Hepatic stellate cell (primary cell): ENCODE data around the gene NPAS2.

Experiments
- DNase-seq: peaks from one replicate; pipeline ENCODE4 v3.0.0; 2011; ENCODE audit warnings: low spot score

NPAS2 gene, protein sequence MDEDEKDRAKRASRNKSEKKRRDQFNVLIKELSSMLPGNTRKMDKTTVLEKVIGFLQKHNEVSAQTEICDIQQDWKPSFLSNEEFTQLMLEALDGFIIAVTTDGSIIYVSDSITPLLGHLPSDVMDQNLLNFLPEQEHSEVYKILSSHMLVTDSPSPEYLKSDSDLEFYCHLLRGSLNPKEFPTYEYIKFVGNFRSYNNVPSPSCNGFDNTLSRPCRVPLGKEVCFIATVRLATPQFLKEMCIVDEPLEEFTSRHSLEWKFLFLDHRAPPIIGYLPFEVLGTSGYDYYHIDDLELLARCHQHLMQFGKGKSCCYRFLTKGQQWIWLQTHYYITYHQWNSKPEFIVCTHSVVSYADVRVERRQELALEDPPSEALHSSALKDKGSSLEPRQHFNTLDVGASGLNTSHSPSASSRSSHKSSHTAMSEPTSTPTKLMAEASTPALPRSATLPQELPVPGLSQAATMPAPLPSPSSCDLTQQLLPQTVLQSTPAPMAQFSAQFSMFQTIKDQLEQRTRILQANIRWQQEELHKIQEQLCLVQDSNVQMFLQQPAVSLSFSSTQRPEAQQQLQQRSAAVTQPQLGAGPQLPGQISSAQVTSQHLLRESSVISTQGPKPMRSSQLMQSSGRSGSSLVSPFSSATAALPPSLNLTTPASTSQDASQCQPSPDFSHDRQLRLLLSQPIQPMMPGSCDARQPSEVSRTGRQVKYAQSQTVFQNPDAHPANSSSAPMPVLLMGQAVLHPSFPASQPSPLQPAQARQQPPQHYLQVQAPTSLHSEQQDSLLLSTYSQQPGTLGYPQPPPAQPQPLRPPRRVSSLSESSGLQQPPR

DNA sequence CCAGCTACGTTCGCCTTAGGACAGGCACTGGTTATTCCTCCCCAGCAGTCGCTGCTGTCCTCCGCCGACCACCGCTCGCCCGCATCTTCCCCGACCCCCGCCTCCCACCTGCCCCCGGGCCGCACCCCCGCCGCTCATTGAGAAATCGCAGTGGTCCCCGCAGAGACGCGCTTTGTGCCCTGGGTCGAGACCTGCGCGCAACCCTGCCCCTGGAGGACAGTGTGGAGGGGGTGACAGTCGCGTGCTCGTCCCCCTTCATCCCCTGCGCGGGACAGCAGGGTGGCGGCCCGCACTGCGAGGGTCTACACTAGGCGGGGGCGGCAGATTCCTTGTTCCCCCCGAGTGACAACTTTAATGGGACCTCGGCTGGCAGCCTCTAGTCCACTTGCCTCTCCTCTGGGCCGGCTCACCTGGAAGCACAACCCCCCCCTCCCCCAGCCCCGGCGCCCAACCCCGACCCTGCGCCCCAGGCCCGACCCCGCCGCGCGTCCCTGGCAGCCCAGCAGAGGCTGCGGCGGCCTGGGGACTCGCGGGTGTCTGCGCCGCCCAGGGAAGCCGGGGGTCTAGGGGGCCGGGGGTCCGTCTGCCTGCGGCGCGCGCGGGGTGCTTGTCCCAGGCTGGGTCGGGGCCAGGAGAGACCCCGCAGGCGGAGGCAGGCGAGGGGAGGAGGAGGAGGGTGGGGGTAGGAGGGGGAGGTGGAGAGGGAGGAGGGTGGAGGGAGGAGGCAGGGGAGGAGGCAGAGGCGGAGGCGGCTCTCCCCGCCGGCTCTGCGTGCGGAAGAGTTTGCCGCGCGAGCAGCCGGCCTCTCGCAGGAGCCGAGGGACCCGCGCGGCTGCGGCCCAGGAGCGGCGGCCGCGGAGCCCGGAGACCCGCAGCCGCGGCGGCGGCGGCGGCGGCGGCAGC lies at the start of gene NPAS2:
Gene NPAS2 (plus strand): TSS at position 770 of the 903 bp plus-strand sequence. CDS start 84,616 bp downstream, outside the sequence.
- peak; percentile 67 for DNase-seq

DNA sequence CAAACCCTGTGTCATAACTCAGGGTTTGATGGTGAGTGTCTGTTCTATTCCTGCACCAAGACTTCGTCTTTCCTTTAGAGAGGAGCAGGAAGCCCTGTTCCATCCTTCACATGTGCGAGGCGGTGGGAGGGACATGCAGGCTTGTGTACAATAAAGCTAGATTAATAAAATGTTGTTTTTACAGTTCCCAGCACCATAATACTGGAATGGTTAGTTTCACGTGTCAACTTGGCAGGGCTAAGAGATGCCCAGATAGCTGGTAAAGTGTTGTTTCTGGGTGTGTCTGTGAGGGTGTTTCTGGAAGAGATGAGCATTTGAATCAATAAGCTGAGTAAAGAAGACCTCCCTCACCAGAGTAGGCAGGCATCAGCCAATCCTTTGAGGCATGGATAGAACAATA lies 48.8 kb upstream of the NPAS2 start:
- DNase-seq, result no peak

DNA sequence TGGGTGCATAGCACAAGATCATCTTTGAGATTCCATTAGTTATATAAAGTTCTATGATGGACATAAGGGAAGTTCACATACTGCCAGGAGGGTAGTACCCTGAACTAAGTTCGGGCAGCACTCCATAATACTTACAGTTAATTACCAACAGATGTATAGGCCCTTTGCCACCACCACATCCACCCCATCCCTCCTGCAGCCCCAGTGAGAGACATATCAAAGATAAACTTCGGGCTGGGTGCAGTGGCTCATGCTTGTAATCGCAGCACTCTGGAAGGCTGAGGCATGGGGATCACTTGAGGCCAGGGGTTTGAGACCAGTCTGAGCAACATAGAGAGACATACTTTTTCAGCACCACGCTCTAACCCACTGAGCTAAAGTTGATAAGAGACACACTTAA lies 46.4 kb upstream of the NPAS2 start:
- DNase-seq, result no peak

GRCh38 chr2:100776445-100776844 lies 43.5 kb upstream of the NPAS2 start:
- DNase-seq, result no peak

DNA sequence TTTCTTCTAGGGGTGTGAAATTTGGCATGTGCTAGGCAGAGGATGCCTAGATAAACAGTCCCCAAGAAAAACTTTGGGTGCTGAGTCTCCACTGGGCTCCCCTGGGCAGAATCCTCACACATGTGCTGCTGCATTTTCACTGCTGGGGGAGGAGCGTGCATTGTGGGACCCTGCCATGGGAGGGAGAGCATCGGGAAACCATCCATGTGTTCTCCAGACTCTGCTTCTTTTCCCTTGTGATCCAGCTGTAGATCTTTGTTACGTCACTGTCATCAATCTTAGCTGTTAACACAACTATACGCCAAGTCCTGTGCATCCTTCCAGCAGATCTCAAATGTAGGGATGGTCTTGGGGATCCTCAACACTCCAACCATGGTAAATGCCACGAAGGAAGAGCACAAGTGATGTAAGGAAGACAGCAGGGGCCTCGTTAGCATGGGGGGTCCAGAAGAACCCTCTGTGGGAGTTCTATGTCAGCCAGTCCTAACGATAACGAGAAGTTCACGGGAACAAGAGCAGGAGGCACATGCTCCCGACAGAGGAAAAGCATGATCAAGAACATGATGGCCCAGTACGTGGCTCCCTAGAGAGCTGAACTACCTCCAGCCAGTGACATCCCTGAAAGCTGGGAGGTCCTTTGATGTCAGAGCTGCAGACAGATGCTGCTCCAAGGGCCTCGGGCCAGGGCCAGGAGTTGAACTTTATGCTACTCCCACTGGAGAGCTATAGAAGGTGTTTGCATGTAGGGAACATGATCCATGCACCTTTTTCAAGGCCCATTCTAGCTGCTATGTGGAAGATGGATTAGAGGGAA lies 41.1 kb upstream of the NPAS2 start:
- DNase-seq, result no peak

DNA sequence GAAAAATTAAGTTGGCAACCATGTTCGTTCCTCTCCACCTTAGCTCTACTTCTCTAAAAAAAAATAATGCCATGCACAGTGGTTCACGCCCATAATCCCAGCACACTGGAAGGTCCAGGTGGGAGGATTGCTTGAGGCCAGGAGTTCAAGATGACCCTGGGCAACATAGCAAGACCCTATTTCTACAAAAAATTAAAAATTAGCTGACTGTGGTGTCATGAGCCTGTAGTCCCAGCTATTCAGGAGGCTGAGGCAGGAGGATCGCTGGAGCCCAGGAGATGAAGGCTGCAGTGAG lies 40.1 kb upstream of the NPAS2 start:
- no peak for DNase-seq

GRCh38 chr2:100780203-100781008 lies 39.5 kb upstream of the NPAS2 start:
- DNase-seq, result no peak

DNA sequence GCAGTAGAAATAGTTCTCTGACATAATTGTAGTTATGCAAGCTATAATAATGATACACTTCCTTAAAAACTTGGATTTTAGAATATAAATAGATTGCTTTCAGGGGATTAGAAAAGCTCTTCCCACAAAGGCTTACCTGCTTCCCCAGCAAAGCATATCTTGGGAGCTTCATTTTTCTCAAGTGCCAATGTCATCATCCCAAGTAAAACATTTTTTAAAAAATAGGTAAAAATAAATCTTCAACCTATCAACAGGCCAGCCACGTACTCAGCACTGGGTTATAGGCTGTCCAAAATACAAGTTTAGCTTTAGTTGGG lies 39.0 kb upstream of the NPAS2 start:
- DNase-seq, result no peak

DNA sequence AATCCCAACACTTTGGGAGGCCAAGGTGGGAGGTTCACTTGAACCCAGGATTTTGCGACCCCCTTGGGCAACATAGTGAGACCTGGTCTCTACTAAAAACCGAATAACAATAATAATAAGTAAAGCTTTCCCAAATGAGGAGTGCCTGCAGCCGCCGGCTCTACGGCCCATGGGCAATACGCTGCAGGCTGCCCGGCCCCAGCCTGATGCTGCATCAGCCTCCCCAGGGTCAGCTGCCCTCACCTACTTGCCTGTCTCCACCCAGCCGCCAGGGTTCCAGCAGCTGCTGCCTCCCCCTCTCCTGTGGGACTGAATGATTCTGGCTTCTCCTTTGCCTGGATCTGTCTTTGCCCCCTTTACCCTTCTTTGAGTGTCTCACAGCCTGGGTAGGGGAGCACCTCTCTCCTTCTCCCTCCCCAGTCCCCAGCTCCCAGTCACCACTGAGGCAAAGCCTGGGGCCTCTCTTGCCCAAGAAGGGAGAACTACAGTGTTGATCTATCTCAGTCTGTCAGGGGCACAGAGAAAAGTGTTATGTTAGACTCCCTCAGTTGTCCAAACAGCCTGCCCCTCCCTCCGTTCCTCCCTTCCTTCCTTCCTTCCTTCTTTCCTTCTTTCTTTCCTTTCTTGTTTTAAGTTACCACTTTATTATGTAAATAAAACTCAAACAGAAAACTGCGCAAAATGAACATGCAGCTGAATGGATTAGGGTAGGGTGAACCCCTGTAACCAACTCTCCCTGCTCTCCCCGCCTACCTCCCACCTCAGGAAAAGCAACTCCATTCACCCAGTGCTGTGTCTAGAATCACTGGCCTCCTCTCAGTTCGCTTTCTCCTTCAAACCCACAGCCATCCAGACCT lies 38.2 kb upstream of the NPAS2 start:
- DNase-seq, result no peak

GRCh38 chr2:100782380-100782878 lies 37.5 kb upstream of the NPAS2 start:
- DNase-seq, result no peak

DNA sequence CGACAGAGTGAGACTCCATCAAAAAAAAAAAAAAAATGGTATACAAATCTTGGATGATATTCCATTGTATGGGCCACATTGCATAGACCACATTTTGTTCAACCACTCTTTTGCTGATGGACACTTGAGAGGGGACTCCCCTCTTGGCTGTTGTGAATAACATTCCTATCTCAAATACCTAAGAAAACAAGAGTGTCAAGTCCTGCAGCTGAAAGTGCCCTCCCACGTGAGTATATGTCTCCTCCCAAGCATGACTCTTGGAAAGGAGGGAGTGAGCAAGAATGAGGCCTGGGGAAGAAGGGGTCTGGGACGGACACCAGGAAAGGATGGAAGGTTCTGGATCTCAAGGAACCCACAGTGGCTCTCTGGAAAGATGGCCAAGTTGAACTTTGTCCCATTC lies 36.0 kb upstream of the NPAS2 start:
- DNase-seq, result no peak

GRCh38 chr2:100784681-100785080 lies 35.3 kb upstream of the NPAS2 start:
- DNase-seq, result no peak

GRCh38 chr2:100785626-100786296 lies 34.2 kb upstream of the NPAS2 start:
- no peak for DNase-seq

DNA sequence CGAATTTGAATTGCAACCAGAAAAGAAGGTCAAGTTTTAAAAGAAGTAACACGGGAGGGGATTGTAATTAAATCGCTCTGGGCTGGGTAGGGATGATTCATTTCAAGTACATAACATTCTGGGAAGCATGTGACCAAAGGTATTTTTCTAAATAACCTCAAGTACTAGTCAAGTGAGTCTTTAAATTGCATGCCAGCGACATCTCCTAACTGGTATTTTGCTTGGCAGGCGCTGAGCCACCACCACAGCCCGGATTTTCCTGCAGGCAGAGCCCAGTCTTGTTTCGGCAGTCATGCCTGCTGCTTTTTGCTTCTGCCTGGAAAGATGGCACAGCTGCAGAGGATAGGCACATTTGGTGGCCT lies 33.7 kb upstream of the NPAS2 start:
- DNase-seq, result peak; percentile 77

GRCh38 chr2:100786985-100787384 lies 33.0 kb upstream of the NPAS2 start:
- DNase-seq, result no peak

DNA sequence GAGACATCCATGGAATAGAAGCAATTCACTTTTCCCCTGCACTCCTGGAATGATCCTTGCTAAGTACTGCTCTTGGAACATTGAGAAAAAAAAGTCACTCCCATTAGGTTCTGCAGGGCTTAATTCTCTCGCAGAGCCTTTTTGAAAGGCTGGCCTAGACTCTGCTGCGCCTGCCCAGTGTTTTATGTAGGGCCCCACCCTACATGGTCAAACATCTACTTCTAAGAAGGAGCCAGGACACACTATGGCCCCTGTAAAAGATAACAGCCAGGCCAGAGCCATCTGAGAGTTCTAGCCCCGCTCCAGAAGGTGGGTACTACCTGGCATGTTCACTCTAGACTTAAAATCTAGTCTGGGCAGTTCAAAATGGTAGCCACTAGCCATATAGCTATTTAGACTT lies 30.6 kb upstream of the NPAS2 start:
- DNase-seq, result no peak

DNA sequence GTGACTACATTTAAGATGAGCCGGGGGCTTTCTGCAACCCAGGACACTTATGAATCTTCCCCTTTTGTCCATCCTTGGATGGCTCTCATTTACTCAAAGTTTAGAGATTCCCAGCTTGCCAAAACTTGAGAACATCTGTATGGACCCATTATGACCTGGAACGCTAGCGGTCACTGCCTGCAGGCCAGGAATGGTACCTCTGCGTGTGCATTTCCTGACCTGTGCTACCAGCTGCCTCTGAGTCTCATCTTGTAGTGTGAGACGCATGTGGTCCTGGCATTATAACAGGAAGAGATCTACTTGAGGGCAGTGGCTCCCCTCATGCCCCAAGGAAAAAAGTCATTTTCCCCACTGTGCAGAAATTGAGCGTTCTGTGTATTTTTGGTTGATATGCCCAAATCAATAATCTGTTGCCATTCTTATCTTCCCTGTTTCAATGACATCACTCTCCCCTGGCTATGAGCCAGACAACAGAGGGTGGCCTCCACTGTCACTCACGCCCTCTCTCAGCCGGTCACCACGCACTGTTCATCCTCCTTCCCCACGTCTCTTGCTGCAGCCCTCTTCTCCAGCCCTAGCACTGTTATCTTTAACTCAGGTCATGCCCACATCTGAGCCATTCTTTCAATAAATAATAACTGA lies 28.5 kb upstream of the NPAS2 start:
- no peak for DNase-seq

GRCh38 chr2:100791936-100792308 lies 28.0 kb upstream of the NPAS2 start:
- DNase-seq, result no peak

DNA sequence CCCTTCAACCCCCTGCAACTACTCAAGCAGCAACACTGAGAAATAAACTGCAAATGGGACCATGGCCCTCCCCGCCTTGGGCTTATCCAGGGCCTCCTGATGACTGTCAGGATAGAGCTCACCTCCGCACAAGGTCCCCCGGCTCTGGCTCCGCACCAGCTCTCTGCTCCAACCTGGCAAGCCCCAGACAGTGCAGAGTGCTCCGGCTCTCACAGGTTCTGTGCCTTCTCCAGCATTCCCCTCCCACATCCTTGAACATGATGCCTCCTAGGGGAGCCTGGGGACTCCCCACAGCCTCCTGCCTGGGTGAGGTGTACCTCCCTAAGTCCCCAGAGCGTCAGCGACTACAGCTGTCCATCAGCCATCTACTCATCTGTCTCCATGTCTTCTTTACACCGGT lies 26.7 kb upstream of the NPAS2 start:
- no peak for DNase-seq
